H9 (cell line): ENCODE results near the gene IL1RAP. TPM values are rescaled to one million over a fixed set of nuclear protein-coding genes. Genes with fewer than 3 reads are reported as not detected.

Experiments used
- DNase-seq: peaks from one replicate; pipeline ENCODE4 v3.0.0-alpha.2; 2017
- H2AFZ ChIP-seq: one replicate; pipeline ENCODE4 v1.6.1; 2013; ENCODE audit warnings: mild to moderate bottlenecking, low read length, control low read depth, moderate library complexity
- H2AK5ac ChIP-seq: 2 replicates; pipeline ENCODE4 v1.6.1; 2013; ENCODE audit warnings: low read length, control low read depth, mixed read lengths; ENCODE audit not compliant: insufficient read length
- H2BK120ac ChIP-seq: one replicate; pipeline ENCODE4 v1.6.1; 2013; ENCODE audit warnings: low read depth, mild to moderate bottlenecking, low read length, control low read depth, inconsistent platforms; ENCODE audit not compliant: poor library complexity, severe bottlenecking
- H2BK12ac ChIP-seq: 2 replicates; pipeline ENCODE4 v1.6.1; 2013; ENCODE audit warnings: low read length, control low read depth, mixed read lengths, low read depth; ENCODE audit not compliant: insufficient read length
- H2BK15ac ChIP-seq: 2 replicates; pipeline ENCODE4 v1.6.1; 2013; ENCODE audit warnings: low read depth, low read length, control low read depth
- H2BK20ac ChIP-seq: one replicate; pipeline ENCODE4 v1.6.1; 2013; ENCODE audit warnings: low read depth, mild to moderate bottlenecking, low read length, control low read depth, inconsistent platforms; ENCODE audit not compliant: poor library complexity, severe bottlenecking
- H2BK5ac ChIP-seq: 2 replicates; pipeline ENCODE4 v1.6.1; 2013; ENCODE audit warnings: low read length, control low read depth, mixed read lengths; ENCODE audit not compliant: insufficient read length
- H3K14ac ChIP-seq: 2 replicates; pipeline ENCODE4 v1.6.1; 2013; ENCODE audit warnings: low read length, control low read depth; ENCODE audit not compliant: insufficient read depth
- H3K18ac ChIP-seq: 2 replicates; pipeline ENCODE4 v1.6.1; 2013; ENCODE audit warnings: low read depth, mild to moderate bottlenecking, mixed read lengths, low read length, control low read depth; ENCODE audit not compliant: insufficient read length
- H3K23ac ChIP-seq: 2 replicates; pipeline ENCODE4 v1.6.1; 2013; ENCODE audit warnings: low read length, control low read depth, mixed read lengths, low read depth; ENCODE audit not compliant: insufficient read length
- H3K23me2 ChIP-seq: 2 replicates; pipeline ENCODE4 v1.6.1; 2013; ENCODE audit warnings: low read depth, mild to moderate bottlenecking, mixed read lengths, low read length, control low read depth; ENCODE audit not compliant: insufficient read length, poor library complexity, severe bottlenecking
- H3K27ac ChIP-seq: 2 replicates; pipeline ENCODE4 v1.5.1; 2013; ENCODE audit warnings: low read length, control low read depth, mixed read lengths, low read depth; ENCODE audit not compliant: insufficient read length
- H3K27me3 ChIP-seq: 2 replicates; pipeline ENCODE4 v1.6.1; 2013; ENCODE audit warnings: low read length, control low read depth, inconsistent platforms; ENCODE audit not compliant: insufficient read depth
- H3K4ac ChIP-seq: 2 replicates; pipeline ENCODE4 v1.6.1; 2013; ENCODE audit warnings: low read depth, mild to moderate bottlenecking, control low read depth, inconsistent platforms, low read length, moderate library complexity
- H3K4me1 ChIP-seq: 2 replicates; pipeline ENCODE4 v1.6.1; 2013; ENCODE audit warnings: low read length, control low read depth, inconsistent platforms; ENCODE audit not compliant: insufficient read depth
- H3K4me2 ChIP-seq: 2 replicates; pipeline ENCODE4 v1.6.1; 2013; ENCODE audit warnings: low read length, control low read depth, mixed read lengths; ENCODE audit not compliant: insufficient read length, insufficient read depth
- H3K56ac ChIP-seq: 2 replicates; pipeline ENCODE4 v1.6.1; 2013; ENCODE audit warnings: low read depth, mild to moderate bottlenecking, mixed read lengths, low read length, control low read depth; ENCODE audit not compliant: insufficient read length
- H3K79me1 ChIP-seq: 2 replicates; pipeline ENCODE4 v1.6.1; 2013; ENCODE audit warnings: low read depth, mild to moderate bottlenecking, moderate library complexity, low read length, control low read depth, inconsistent platforms; ENCODE audit not compliant: insufficient read depth, poor library complexity, severe bottlenecking
- H3K79me2 ChIP-seq: 2 replicates; pipeline ENCODE4 v1.6.1; 2013; ENCODE audit warnings: low read length, control low read depth, inconsistent platforms; ENCODE audit not compliant: insufficient read depth
- H3K9ac ChIP-seq: 2 replicates; pipeline ENCODE4 v1.6.1; 2013; ENCODE audit warnings: low read length, control low read depth, mixed read lengths; ENCODE audit not compliant: insufficient read length; ENCODE audit errors: extremely low read depth
- H3K9me3 ChIP-seq: one replicate; pipeline ENCODE4 v1.6.1; 2013; ENCODE audit warnings: low read depth, low read length, inconsistent platforms; ENCODE audit not compliant: control insufficient read depth
- H3T11ph ChIP-seq: one replicate; pipeline ENCODE4 v1.6.1; 2013; ENCODE audit warnings: mild to moderate bottlenecking, low read length, control low read depth, inconsistent platforms
- H4K20me1 ChIP-seq: one replicate; pipeline ENCODE4 v1.6.1; 2013; ENCODE audit not compliant: control insufficient read depth, insufficient read length, insufficient read depth
- H4K5ac ChIP-seq: 2 replicates; pipeline ENCODE4 v1.6.1; 2013; ENCODE audit warnings: low read depth, mild to moderate bottlenecking, mixed read lengths, low read length, control low read depth; ENCODE audit not compliant: insufficient read length
- H4K8ac ChIP-seq: replicated peaks from 2 replicates; pipeline ENCODE4 v1.6.1; 2013; ENCODE audit warnings: low read length, control low read depth, mixed read lengths, low read depth; ENCODE audit not compliant: insufficient read length
- H4K91ac ChIP-seq: 2 replicates; pipeline ENCODE4 v1.6.1; 2013; ENCODE audit warnings: low read depth, mild to moderate bottlenecking, moderate library complexity, mixed read lengths, low read length, control low read depth; ENCODE audit not compliant: insufficient read length
- H3K27ac Mint-ChIP-seq, 3 experiments: 2 replicates in 2 of 3; 3 replicates in 1 of 3; pipeline ENCODE4 v1.8.0; 2020 to 2021; ENCODE audit warnings: mixed read lengths in 3 of 3, mild to moderate bottlenecking in 1 of 3, moderate library complexity in 1 of 3
- H3K27me3 Mint-ChIP-seq: 2 replicates; pipeline ENCODE4 v1.8.0; 2021; ENCODE audit warnings: low read depth, mild to moderate bottlenecking, moderate library complexity, mixed read lengths
- H3K36me3 Mint-ChIP-seq, 3 experiments: 2 replicates in 2 of 3; 3 replicates in 1 of 3; pipeline ENCODE4 v1.8.0; 2020 to 2021; ENCODE audit warnings: low read depth in 3 of 3, mixed read lengths in 3 of 3; ENCODE audit not compliant: insufficient read depth in 1 of 3
- H3K4me1 Mint-ChIP-seq, 2 experiments: 2 replicates each; pipeline ENCODE4 v1.8.0; 2020; ENCODE audit warnings: mixed read lengths in 2 of 2
- H3K4me3 Mint-ChIP-seq, 2 experiments: 2 replicates in 1 of 2; 3 replicates in 1 of 2; pipeline ENCODE4 v1.8.0; 2020 to 2021; ENCODE audit warnings: mild to moderate bottlenecking in 2 of 2, mixed read lengths in 2 of 2, moderate library complexity in 1 of 2
- H3K9me3 Mint-ChIP-seq, 2 experiments: 2 replicates in 1 of 2; 3 replicates in 1 of 2; pipeline ENCODE4 v1.8.0; 2020; ENCODE audit warnings: mild to moderate bottlenecking in 2 of 2, mixed read lengths in 2 of 2, moderate library complexity in 1 of 2
- CTCF ChIP-seq: fragments of 200-600 bp; sonication (generic); conservative IDR thresholded peaks from 3 replicates; pipeline ENCODE4 v1.8.0; 2021; ENCODE audit warnings: antibody characterized with exemption, mild to moderate bottlenecking
- WGBS: extraction: QIAGEN DNeasy Blood & Tissue Kit; methylation state at CpG from one replicate; pipeline ENCODE4 v1.1.7; 2013; ENCODE audit warnings: missing lambda C conversion rate, low lambda C conversion rate, mixed read lengths; ENCODE audit not compliant: insufficient read length; ENCODE audit errors: extremely low coverage; 5-methylcytosine and 5-hydroxymethylcytosine counted together
- total RNA-seq: library from RNA; stranded (reverse); gene quantifications from 2 replicates; pipeline ENCODE4 v1.2.1, GENCODE V29; 2021

Gene IL1RAP
- total RNA-seq, 1 experiment from 2014 or later = 4.6 TPM

- H3K9ac ChIP-seq = no peak overlapping the region
- no peak overlapping the region for H3K27ac Mint-ChIP-seq
- peaks cover 13% of the 10 kb centered on the region for H3K27me3 ChIP-seq
- no peak overlapping the region for H2BK12ac ChIP-seq
- no peak overlapping the region for H2BK20ac ChIP-seq
- WGBS = no CpG with 5 or more reads among the region's 4 CpGs
- H3K23me2 ChIP-seq = no peaks in the 10 kb centered on the region
- H3K56ac ChIP-seq = no peak overlapping the region
- no peak overlapping the region for H3T11ph ChIP-seq
- H4K91ac ChIP-seq = no peak overlapping the region
- H3K4ac ChIP-seq = no peak overlapping the region
- H3K79me1 ChIP-seq = no peaks in the 10 kb centered on the region
- peaks cover 59% of the 10 kb centered on the region for H3K27me3 Mint-ChIP-seq
- H3K27ac ChIP-seq = no peak overlapping the region
- H2BK5ac ChIP-seq = no peak overlapping the region
- no peak overlapping the region for H2BK120ac ChIP-seq
- no peak overlapping the region for H2AFZ ChIP-seq
- H3K4me1 ChIP-seq = peaks cover 5% of the 10 kb centered on the region; the same call in 1 of the 2 replicates
- H3K18ac ChIP-seq = no peak overlapping the region
- no peaks in the 10 kb centered on the region for H4K20me1 ChIP-seq
- H3K36me3 Mint-ChIP-seq = peaks cover 0 to 4% (median 1%) of the 10 kb centered on the region in 3 experiments; a peak in 2 of 7 replicates
- no peak overlapping the region for H3K4me2 ChIP-seq
- no peak overlapping the region for H2AK5ac ChIP-seq
- H4K5ac ChIP-seq = no peak overlapping the region
- H3K79me2 ChIP-seq = no peaks in the 10 kb centered on the region
- H3K14ac ChIP-seq = no peak overlapping the region
- DNase-seq = no peak
- no peaks in the 10 kb centered on the region for H3K9me3 ChIP-seq
- no peaks in the 10 kb centered on the region; a peak in 1 of 5 replicates for H3K9me3 Mint-ChIP-seq
- TF ChIP-seq CTCF = no peak
- no peak overlapping the region for H3K4me3 Mint-ChIP-seq
- H3K23ac ChIP-seq = no peak overlapping the region
- peaks cover 22 to 26% of the 10 kb centered on the region in 2 experiments for H3K4me1 Mint-ChIP-seq
- H4K8ac ChIP-seq = no peak overlapping the region
- H2BK15ac ChIP-seq = no peak overlapping the region
These were observed 31.3 kb downstream of the IL1RAP start for GRCh38 chr3:190545191-190545590.
